Hepatocyte (in vitro differentiated cells): ENCODE measurements around the gene PAOX. TPM values are rescaled to one million over a fixed set of nuclear protein-coding genes. Genes with fewer than 3 reads are reported as not detected.
A peak's percentile ranks its signal among the peaks of the same experiment; 100 is the strongest.

Experiments used
- DNase-seq: peaks from one replicate; pipeline ENCODE4 v3.0.0-alpha.2; 2016; ENCODE audit warnings: low spot score
- H2AFZ ChIP-seq: fragments of 200-600 bp; sonication (generic); 2 replicates; pipeline ENCODE4 v1.6.0; 2016; ENCODE audit warnings: antibody characterized with exemption, mild to moderate bottlenecking
- H3K27ac ChIP-seq: fragments of 200-600 bp; sonication (generic); 2 replicates; pipeline ENCODE4 v1.5.1; 2016; ENCODE audit warnings: mild to moderate bottlenecking
- H3K27me3 ChIP-seq: fragments of 200-600 bp; sonication (generic); 2 replicates; pipeline ENCODE4 v1.6.1; 2016
- H3K36me3 ChIP-seq: fragments of 200-600 bp; sonication (generic); replicated peaks from 2 replicates; pipeline ENCODE4 v1.5.1; 2016; ENCODE audit warnings: low read depth; ENCODE audit not compliant: insufficient read depth
- H3K4me1 ChIP-seq: fragments of 200-600 bp; sonication (generic); 2 replicates; pipeline ENCODE4 v1.5.1; 2016; ENCODE audit warnings: mild to moderate bottlenecking, moderate library complexity; ENCODE audit not compliant: insufficient read depth
- H3K4me2 ChIP-seq: fragments of 200-600 bp; sonication (generic); 2 replicates; pipeline ENCODE4 v1.6.0; 2016
- H3K4me3 ChIP-seq: fragments of 200-600 bp; sonication (generic); 2 replicates; pipeline ENCODE4 v1.5.1; 2016; ENCODE audit warnings: mild to moderate bottlenecking
- H3K79me2 ChIP-seq: fragments of 200-600 bp; sonication (generic); 2 replicates; pipeline ENCODE4 v1.6.0; 2017; ENCODE audit warnings: mild to moderate bottlenecking
- H3K9me2 ChIP-seq: fragments of 200-600 bp; sonication (generic); replicated peaks from 2 replicates; pipeline ENCODE4 v1.6.0; 2017; ENCODE audit warnings: mild to moderate bottlenecking; ENCODE audit not compliant: insufficient read depth
- H3K9me3 ChIP-seq: fragments of 200-600 bp; sonication (generic); 2 replicates; pipeline ENCODE4 v1.5.1; 2016; ENCODE audit warnings: low read depth, mild to moderate bottlenecking
- H4K20me1 ChIP-seq: fragments of 200-600 bp; sonication (generic); 2 replicates; pipeline ENCODE4 v1.6.0; 2016; ENCODE audit warnings: mild to moderate bottlenecking; ENCODE audit not compliant: insufficient read depth, poor library complexity, severe bottlenecking
- CTCF ChIP-seq: fragments of 200-600 bp; sonication (generic); IDR thresholded peaks from 2 replicates; pipeline ENCODE4 v1.5.1; 2016; ENCODE audit warnings: antibody characterized with exemption, mild to moderate bottlenecking; ENCODE audit not compliant: poor library complexity
- EZH2 ChIP-seq: fragments of 200-600 bp; sonication (generic); IDR thresholded peaks from 2 replicates; pipeline ENCODE4 v1.6.1; 2016; ENCODE audit warnings: antibody characterized with exemption, mild to moderate bottlenecking, borderline replicate concordance
- EZH2phosphoT487 ChIP-seq: fragments of 200-600 bp; sonication (generic); IDR thresholded peaks from one replicate; pipeline ENCODE4 v1.6.1; 2018; ENCODE audit warnings: antibody characterized with exemption, mild to moderate bottlenecking, low read depth, moderate library complexity; ENCODE audit not compliant: unreplicated experiment, severe bottlenecking
- WGBS: methylation state at CpG from one replicate; pipeline ENCODE4 v1.1.6; 2016; ENCODE audit warnings: low lambda C conversion rate; ENCODE audit errors: missing lambda C conversion rate; 5-methylcytosine and 5-hydroxymethylcytosine counted together
- polyA plus RNA-seq: library from polyadenylated mRNA; unstranded; fragments of >200 nt; fragmentation: Nextera tagmentation; extraction: Ambion mirVana; gene quantifications from 2 replicates; pipeline ENCODE4 v1.2.1, GENCODE V29; 2016
- total RNA-seq: library from RNA; depleted of rRNA; stranded (reverse); fragments of >200 nt; gene quantifications from 2 replicates; pipeline ENCODE4 v1.2.3, GENCODE V29; 2014

The PAOX gene
- total and polyA plus RNA-seq, 2 experiments from 2014 or later: 11.5 to 19.6 TPM

- H3K79me2 ChIP-seq: no peaks in the 10 kb centered on the region
- H4K20me1 ChIP-seq: no peaks in the 10 kb centered on the region
- H2AFZ ChIP-seq: no peak overlapping the region
- 94% methylated on average over 11 of the region's 11 CpGs for WGBS
- no peaks in the 10 kb centered on the region for H3K9me2 ChIP-seq
- no peaks in the 10 kb centered on the region for H3K36me3 ChIP-seq
- H3K4me2 ChIP-seq: no peak overlapping the region
- no peak for DNase-seq
- no peaks in the 10 kb centered on the region for H3K9me3 ChIP-seq
- no peaks in the 10 kb centered on the region for H3K27me3 ChIP-seq
- H3K4me1 ChIP-seq: peaks cover 21% of the 10 kb centered on the region
- peak overlapping the region; percentile 64 for H3K27ac ChIP-seq
- no peak for TF ChIP-seq EZH2phosphoT487
- no peak for TF ChIP-seq CTCF
- no peak for TF ChIP-seq EZH2
- H3K4me3 ChIP-seq: no peak overlapping the region
Measured at GRCh38 chr10:133358925-133359310, 20.1 kb upstream of the PAOX start.

DNA sequence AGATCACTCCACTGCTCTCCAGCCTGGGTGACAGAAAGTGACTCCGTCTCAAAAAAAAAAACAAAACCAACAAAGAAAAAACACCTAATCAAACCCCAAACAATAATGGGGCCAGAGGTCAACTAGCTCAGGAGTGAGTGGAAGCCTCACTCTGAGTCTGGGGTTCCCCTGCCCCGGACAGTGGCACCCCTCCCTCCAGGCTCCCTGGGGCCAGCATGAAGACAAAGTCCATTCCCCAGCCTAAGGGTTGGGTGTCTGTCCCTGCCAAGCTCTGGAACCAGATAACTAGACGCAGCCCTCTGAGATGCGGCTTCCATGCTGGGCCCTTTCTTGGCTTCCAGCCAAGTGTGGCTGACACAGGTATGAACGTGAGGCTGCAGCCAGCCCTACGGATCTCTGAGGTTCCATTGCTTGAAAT is 19.5 kb upstream of the PAOX start:
- no peak for TF ChIP-seq CTCF
- TF ChIP-seq EZH2: no peak
- no peak for TF ChIP-seq EZH2phosphoT487
- H3K27me3 ChIP-seq: no peaks in the 10 kb centered on the region
- H3K79me2 ChIP-seq: no peaks in the 10 kb centered on the region
- WGBS: 30% methylated on average over 6 of the region's 6 CpGs
- H3K36me3 ChIP-seq: no peaks in the 10 kb centered on the region
- peak overlapping the region; percentile 64 for H3K27ac ChIP-seq
- H4K20me1 ChIP-seq: no peaks in the 10 kb centered on the region
- no peak overlapping the region for H3K4me3 ChIP-seq
- H3K4me1 ChIP-seq: peaks cover 21% of the 10 kb centered on the region
- no peak overlapping the region for H2AFZ ChIP-seq
- H3K9me2 ChIP-seq: no peaks in the 10 kb centered on the region
- no peaks in the 10 kb centered on the region for H3K9me3 ChIP-seq
- peak; percentile 86 for DNase-seq
- peak overlapping the region; percentile 17 for H3K4me2 ChIP-seq

- H4K20me1 ChIP-seq: no peaks in the 10 kb centered on the region
- no peaks in the 10 kb centered on the region for H3K36me3 ChIP-seq
- no peak for DNase-seq
- peak overlapping the region; percentile 20 for H3K27ac ChIP-seq
- H2AFZ ChIP-seq: no peak overlapping the region
- 72% methylated on average over 17 of the region's 17 CpGs for WGBS
- no peaks in the 10 kb centered on the region for H3K9me2 ChIP-seq
- no peak for TF ChIP-seq CTCF
- TF ChIP-seq EZH2phosphoT487: no peak
- TF ChIP-seq EZH2: no peak
- no peaks in the 10 kb centered on the region for H3K9me3 ChIP-seq
- H3K4me1 ChIP-seq: peaks cover 21% of the 10 kb centered on the region
- H3K4me2 ChIP-seq: peak overlapping the region; percentile 17
- no peaks in the 10 kb centered on the region for H3K27me3 ChIP-seq
- no peak overlapping the region for H3K4me3 ChIP-seq
- no peaks in the 10 kb centered on the region for H3K79me2 ChIP-seq
Measured at GRCh38 chr10:133359972-133360610, 19.0 kb upstream of the PAOX start.
